ENCODE results near the gene MYOG.

MYOG gene

DNA sequence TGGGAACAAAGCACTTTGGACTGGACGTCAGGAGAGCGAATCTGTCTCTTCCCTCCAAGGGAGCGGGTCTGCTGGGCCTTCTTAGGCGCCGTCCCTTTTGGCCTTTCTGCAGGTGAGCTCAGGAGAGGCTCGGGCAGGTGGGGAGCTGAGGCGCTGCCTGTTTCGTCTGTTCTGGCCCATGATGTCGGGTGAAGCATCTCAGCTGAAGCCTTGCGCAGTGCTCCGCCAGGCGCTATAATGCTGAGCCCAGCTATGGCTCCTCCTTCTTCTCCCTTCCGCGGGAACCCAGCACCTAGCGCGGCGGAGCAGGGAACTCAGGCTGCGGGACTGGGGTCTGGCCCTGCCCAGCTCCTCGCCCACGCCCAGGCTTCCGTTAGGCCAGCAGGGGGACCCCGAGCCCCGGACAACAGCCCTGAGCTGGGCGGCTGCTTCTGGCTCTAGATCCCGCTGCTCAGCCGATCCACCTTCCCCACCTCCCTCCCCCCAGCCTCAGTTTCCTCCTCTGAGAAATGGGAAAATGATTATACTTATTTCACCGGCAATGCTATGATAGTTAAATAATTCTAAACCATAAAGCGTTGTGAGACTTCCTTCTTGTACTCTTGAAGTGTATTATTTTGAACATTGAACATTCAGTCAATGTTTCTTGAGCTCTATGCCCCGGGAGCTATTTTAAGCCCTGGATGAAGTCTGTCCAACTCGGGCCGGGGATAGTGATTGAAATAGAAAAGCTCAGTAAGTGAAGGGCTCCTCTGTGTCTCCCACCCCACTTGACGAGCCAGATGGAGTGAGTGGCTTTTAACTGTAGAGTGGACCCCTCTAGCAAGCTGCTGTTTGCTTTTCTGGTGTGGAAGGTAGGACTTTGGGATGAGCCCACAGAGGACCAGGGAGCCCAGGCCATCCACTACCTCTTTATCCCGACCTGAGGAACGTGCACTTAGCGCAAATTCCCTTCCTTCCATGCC is 32.1 kb upstream of the MYOG start:
- peak; percentile 30 to 58 for DNase-seq

- DNase-seq, result no peak
Observed at GRCh38 chr1:203116091-203116820, 30.4 kb upstream of the MYOG start.

DNA sequence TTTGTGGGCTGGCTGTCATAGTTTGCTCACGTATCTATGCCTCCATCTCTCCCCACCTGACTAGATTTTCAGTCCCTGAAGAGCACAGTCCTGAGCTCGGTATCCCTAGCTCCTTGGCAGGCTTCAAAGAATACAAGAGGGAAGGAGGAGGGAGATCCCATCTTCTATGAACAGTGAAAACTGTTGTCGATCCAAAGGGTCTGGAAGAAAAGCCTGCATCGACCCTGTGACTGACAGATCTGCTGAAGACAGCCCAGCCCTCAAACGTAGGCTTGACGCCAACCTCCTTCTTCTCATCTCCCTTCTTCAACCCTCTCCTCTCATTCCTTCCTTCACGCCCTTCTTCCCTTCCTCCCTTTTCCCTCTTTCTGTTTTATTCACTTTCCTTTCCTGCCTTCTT is 28.4 kb upstream of the MYOG start:
- DNase-seq, result no peak

DNA sequence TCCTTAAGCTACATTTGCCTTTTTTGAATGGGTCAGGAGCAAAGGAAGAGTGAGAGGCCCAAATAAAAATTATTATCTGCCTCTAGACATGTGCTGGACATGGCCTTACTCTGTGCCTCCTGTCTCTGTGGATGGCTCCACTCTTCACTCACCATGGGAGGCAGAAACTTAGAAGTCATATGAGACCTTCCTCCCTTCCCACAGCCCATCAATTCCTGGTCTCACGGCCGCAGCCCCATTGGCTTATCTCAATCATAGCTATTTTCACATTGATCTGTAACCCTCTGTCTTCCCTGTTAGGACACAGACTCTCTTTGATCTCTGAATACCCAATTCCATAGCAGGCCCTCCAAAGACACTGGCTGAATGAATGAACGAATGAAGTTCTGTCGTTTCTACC is 27.5 kb upstream of the MYOG start:
- no peak for DNase-seq

DNA sequence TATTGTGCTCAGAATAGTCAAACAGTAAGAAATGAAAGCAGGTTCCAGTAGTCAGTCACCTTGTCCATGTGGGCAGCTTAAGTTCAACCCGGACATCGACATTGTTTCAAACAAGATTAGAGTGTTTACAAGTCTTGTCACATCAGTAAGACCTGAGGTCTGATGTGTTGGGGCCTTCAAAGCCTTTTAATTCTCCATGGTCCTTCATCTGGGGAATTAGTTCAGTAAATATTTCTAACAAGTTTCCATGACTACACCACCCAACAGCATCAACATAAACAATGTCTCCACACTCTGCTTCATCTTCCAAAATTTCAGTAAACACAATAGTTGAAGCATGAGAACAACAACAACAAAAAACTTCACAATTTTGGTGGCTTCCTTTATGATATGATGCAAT is 26.7 kb upstream of the MYOG start:
- no peak for DNase-seq

DNA sequence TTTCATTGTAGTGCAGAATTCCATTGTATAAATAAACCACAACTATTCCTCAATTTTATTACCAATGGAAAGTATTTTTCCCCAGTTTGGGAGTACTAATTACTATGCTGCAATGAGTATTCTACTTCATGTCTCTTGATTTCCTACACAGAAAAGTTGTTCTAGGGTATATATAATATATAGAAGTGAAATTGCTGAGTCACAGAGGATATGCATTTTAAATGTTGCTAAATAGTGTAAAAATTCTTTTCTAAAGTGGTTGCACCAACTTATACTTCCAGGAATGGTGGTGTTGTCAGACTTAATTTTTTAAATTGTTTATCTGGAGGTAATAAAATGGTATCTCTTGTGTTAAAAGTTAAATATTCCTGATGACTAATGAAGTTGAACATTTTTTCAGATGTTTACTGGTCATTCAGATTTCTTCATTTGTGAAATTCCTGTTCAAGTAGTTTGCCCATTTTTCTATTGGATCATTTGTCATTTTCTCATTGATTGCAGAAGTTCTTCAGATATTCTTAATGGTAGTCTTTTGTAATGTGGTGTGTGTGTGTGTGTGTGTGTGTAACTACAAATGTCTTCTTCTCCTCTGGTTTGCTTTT is 19.1 kb upstream of the MYOG start:
- DNase-seq, result no peak

DNA sequence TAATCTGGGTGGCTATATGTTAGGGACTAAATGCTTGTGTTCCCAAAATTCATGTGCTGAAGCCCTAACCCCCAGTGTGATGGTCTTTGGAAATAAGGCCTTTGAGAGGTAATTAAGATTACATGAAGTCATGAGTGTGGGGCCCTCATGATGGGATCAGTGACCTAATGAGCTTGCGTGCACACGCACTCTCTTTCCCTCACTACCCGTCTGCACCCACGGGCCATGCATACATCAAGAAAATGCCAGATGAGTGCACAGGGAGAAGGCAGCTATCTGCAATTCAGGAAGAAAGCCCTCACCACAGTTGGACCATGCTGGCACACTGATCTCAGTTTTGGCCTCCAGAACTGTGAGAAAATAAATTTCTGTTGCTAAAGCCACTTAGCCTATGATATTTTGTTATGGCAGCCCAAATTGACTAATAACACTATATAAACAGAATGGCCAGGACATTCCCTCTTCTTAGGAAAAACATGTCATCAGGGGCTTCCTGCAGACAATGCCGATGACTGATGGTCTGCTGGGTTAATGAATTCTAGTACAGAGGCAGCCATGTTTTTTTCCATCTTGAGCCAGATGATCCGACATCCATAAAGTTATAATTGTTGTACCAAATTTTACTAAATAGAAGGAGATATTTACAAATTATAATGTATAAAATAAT is 18.1 kb upstream of the MYOG start:
- DNase-seq, result no peak

DNA sequence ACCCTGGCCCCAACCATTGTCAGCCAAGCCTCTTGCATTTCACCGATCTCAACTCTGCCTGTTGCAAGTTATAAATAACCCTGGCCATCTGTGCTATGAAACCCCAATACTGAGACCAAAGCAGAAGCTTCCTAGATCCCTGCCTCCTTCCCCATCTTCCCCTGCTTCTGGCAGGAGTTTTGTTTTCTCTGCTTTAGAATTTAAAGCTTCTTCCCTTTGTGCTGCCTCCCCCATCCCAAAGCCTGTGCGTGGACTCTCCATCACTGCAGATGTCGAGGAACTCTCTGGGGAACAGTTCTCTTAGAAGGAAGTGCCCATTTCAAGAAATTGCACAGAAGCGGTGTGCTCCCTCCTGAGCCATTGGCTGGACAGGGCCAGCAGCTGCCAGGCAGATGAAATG is 17.4 kb upstream of the MYOG start:
- no peak for DNase-seq

GRCh38 chr1:203101813-203102634 is 16.2 kb upstream of the MYOG start:
- no peak for DNase-seq

GRCh38 chr1:203100516-203100869 is 14.7 kb upstream of the MYOG start:
- no peak for DNase-seq

DNA sequence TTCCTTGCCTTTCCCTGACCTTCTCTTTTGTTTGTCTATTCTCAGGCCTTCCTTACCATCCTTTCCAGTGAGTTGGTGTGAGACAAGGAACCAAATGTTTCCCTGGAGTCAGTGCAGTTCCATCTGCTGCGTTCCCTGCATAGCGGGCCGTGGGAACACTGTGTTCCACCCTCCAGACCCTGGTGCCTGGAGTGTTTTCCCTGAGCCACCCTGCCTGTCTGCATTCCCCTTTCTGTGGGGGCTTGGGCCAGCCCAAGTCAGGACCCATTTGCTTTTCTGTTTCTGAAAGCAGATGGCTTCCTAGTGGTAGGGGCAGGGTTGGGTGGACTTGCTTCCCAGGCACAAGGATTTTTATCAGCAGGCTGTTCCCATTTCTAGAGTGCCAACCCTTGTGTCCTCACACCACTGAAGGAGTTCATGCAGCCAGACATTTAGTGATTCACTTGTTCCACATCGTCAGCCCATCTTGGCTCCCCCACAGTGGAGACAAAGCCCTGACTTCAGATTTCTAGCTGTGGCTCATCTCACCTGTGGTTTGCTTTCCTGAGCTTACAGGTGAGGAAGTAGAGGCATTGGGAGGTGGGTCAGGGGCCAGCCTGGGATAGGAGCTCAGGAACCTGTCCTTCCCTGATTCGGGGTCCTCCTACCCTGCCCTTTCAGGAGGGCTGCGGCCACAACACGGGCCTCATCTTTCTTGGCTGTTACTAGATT is 14.1 kb upstream of the MYOG start:
- DNase-seq, result no peak

DNA sequence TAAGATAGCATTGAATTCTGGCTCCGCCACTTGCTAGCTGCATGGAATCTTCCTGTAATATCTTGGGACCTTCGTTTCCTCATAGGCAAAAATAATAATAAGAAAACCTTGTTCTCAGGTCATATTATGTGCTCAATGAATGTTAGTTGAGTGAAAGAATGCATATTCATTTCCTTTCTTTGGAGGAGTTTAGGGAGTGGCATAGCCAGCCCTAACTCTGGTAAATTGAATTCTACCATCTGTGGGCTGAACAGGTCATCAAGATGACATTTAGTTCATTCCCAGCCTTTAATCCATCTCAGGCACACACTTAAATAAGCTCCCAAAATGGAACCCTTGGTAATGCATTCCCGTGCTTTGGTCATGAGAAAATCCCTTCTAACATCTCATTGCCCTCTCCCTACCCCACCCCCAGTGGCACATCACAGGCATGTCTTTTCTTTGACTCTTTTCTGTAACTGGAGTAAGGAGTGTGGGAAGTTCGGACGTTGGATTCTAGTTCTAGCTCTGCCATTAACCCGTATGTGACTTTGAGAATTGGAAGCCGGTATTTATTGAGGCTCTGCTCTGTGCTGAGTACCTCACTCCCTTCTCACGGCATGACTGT is 13.2 kb upstream of the MYOG start:
- no peak for DNase-seq

GRCh38 chr1:203098445-203098844 is 12.6 kb upstream of the MYOG start:
- no peak for DNase-seq

DNA sequence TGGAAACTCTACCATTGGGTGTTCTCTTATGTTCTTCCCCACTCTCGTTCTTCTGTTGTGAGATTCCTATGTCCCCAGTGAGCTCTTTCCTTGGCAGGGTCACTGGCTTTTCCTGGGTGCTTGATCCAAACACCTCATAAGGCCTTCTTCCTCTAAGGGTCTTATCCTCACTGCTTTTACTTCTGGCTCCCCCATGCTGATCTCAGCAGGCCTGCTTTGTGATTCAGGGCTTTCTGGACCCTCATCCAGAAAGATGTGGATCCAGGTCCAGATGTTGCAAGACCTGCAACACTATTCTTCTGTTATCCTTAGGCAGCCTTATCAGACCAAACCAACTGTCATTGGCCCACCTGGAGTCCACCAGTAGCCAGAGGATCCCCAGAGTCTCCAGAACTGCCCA is 11.2 kb upstream of the MYOG start:
- no peak for DNase-seq

DNA sequence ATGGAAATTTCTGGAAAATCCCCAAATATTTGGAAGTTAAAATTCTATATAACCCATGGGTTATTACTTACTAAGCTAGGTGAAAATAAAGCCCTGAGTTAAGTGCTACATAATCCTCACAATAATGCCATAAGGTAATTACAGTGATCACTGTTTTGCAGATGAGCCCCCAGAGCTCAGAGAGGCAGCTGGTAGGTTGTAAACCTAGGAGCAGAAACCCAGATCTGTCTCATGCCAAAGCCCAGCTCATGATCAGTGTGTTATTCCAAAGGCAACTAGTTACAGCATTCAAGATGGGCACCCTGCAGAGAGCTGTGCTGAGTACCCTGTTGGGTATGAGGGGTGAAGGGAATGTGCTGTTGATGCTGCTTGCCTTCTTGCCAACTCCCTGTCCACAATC is 10.8 kb upstream of the MYOG start:
- DNase-seq, result no peak

DNA sequence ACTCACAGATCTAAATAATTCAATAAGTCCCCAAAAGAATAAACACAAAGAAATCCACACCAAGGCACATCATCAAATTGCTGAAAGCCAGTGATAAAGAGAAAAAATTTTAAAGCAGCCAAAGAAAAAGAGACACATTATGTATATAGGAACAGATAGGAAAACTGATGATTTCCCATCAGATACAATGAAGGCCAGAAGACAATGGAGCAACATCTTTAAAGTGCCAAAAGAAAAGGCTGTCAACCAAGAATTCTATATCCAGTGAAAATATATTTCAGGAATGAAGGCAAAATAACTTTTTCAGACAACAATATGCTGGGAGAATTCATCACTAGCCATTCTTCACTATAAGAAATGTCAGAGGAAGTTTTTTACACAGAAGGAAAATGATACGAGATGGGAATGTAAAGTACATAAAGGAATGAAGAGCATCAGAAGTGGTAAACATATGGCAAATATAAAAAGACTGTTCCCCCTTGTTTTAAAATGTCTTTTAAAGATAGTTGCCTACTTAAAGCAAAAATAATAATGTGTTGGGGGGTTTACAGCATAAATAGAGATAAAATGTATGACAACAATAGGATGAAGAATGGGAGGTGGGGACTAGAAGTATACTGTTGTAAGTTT is 9.4 kb upstream of the MYOG start:
- no peak for DNase-seq

GRCh38 chr1:203093754-203094410 is 8.1 kb upstream of the MYOG start:
- no peak for DNase-seq

DNA sequence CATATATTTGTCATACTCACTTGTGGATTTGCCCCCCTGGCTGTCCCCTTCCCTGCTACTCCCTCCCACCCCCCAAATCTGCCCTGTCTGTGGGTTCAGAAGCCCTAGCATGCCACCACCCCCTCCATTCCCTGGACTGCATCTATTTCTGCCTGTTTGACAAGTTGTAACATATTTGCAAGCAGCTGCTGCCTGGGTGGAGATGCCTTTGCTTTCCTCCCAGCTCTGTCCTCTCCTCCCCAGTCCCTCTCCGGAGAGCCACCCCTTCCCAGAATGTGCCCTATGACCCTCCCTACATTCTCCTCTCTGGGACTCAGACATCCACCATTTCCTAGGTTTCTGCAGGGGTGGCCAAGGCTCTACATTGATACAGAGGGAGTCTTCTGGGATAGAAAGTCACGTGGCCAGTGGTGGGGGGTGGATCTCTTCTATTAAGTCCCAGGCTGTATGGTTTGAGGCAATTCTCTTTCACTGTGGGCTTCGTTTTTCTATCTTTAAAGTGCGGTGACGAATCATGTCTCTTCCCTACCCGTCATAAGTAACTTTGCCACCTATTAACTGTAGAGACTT is 6.0 kb upstream of the MYOG start:
- DNase-seq, result no peak

DNA sequence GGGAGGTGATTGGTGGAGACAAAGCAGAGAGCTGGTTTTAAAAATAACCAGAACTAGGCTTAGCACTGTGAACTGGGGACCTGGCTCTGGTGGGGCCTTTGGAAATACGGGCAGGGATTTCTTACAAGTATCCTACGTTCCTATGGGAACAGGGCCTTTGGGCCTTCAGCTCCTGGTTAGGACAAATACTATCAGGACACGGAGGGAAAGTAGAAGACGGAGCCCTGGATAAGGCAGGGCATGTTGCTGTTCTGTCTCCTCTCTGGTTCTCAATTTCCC is 5.3 kb upstream of the MYOG start:
- DNase-seq, result no peak
